Measurements from ENCODE around the gene HOXB6.

DNA sequence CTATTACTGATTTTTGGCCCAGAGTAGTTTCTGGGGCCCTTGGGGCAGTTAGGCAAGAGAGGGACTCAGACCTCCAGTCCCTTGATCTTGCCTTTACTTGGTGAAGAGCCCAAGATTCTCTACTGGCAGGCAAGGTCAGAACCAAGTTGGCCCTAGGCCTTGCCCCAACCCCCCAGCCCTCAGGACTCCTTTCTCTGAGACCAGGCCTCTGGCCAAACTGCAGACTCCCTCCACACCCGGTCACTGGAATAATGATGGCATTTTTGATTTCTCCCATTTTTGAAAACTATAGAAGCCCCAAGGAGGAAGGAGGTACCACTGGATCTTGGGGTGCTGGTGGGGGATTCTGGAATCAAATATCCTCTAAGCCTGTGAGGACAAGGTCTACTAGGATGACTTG lies 39.4 kb upstream of the HOXB6 start:
- TF ChIP-seq, protein P1, sequence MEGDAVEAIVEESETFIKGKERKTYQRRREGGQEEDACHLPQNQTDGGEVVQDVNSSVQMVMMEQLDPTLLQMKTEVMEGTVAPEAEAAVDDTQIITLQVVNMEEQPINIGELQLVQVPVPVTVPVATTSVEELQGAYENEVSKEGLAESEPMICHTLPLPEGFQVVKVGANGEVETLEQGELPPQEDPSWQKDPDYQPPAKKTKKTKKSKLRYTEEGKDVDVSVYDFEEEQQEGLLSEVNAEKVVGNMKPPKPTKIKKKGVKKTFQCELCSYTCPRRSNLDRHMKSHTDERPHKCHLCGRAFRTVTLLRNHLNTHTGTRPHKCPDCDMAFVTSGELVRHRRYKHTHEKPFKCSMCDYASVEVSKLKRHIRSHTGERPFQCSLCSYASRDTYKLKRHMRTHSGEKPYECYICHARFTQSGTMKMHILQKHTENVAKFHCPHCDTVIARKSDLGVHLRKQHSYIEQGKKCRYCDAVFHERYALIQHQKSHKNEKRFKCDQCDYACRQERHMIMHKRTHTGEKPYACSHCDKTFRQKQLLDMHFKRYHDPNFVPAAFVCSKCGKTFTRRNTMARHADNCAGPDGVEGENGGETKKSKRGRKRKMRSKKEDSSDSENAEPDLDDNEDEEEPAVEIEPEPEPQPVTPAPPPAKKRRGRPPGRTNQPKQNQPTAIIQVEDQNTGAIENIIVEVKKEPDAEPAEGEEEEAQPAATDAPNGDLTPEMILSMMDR (IDR thresholded peaks at IDR 0.05): no peak
- TF ChIP-seq POLR2A (IDR thresholded peaks at IDR 0.05): no peak
